WI38 (cell line): Measurements from ENCODE around the gene SCO1.

ENCODE experiments used
- H3K4me3 ChIP-seq: 2 replicates; pipeline ENCODE4 v1.5.1; 2011; ENCODE audit warnings: low read depth, mild to moderate bottlenecking, control low read depth, low read length
- TF ChIP-seq, protein P1 (sequence below): IDR thresholded peaks from 2 replicates; pipeline ENCODE4 v1.5.1; 2012; ENCODE audit warnings: low read depth, mild to moderate bottlenecking, control low read depth, low read length

Gene SCO1

DNA sequence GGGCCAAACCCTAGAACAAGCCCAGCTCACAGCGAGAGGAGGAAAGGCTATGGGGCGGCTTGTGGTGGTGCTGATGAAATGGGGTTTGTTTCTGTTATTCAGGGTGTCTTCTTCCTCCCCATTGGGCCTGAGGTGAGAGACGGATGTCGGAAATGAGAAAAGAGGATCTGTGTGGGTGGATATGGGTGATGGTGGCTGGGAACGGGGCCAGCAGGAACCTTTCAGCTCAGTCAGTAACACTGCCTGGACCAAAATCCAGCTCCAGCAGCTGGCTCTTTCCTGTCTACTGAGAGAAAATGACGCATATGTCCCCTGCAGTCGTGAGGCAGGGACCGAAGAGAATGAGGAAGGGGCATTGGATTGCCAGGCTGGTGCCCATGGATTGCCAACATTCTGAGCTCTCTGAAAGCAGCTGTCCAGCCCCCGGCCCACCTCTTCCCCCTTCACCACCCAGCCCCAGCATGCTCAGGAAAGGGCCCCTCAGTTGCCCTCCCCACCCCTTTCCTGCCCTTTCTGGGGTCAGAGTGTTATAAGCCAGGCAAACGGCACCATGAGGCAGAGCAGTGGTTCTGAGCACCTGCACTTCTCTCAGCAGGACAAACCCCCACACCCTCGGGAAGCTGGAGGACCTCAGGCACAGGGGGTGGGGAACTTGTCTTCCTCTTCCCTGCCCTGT lies 44.2 kb downstream of the SCO1 start:
- TF ChIP-seq, protein P1, sequence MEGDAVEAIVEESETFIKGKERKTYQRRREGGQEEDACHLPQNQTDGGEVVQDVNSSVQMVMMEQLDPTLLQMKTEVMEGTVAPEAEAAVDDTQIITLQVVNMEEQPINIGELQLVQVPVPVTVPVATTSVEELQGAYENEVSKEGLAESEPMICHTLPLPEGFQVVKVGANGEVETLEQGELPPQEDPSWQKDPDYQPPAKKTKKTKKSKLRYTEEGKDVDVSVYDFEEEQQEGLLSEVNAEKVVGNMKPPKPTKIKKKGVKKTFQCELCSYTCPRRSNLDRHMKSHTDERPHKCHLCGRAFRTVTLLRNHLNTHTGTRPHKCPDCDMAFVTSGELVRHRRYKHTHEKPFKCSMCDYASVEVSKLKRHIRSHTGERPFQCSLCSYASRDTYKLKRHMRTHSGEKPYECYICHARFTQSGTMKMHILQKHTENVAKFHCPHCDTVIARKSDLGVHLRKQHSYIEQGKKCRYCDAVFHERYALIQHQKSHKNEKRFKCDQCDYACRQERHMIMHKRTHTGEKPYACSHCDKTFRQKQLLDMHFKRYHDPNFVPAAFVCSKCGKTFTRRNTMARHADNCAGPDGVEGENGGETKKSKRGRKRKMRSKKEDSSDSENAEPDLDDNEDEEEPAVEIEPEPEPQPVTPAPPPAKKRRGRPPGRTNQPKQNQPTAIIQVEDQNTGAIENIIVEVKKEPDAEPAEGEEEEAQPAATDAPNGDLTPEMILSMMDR: no peak

GRCh38 chr17:10651927-10652326 lies 45.4 kb downstream of the SCO1 start:
- no peak overlapping the region for H3K4me3 ChIP-seq
- TF ChIP-seq, protein P1: no peak

More for the DNA sequence above, 44.2 kb downstream of the SCO1 start:
- H3K4me3 ChIP-seq: no peak overlapping the region

GRCh38 chr17:10649602-10650001 lies 47.7 kb downstream of the SCO1 start:
- TF ChIP-seq, protein P1: no peak
- H3K4me3 ChIP-seq: no peak overlapping the region

GRCh38 chr17:10648956-10649355 lies 48.4 kb downstream of the SCO1 start:
- H3K4me3 ChIP-seq: no peak overlapping the region
- TF ChIP-seq, protein P1: no peak

GRCh38 chr17:10648381-10648780 lies 49.0 kb downstream of the SCO1 start:
- TF ChIP-seq, protein P1: no peak
- H3K4me3 ChIP-seq: no peak overlapping the region

DNA sequence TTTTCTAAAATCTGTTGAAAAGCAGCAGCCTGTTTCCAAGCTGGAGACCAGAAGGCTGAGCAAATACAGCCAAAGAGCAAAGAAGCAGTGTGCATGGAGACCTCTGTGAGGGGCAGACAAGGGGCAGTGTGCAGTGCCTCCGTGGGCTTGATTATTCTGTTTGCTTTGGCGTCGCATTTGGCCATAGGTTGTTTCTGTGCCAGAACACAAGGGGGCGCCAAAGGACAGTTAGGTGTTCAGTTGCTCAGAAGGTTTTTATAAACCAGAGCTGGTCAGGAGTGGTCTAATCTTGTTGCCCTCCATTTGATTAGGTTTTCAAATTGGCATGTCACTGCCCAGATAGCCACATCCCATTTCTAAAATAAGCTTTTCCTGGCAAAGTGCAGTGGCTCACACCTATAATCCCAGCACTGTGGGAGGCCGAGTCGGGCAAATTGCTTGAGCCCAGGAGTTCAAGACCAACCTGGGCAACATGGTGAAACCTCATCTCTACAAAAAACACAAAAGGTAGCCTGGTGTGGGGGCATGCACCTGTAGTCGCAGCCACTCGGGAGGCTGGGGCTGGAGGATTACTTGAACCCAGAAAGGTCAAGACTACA lies 50.8 kb downstream of the SCO1 start:
- TF ChIP-seq, protein P1: peak; percentile 92
- H3K4me3 ChIP-seq: no peak overlapping the region

- TF ChIP-seq, protein P1: no peak
- no peak overlapping the region for H3K4me3 ChIP-seq
Measured at GRCh38 chr17:10640475-10640874, 56.9 kb downstream of the SCO1 start.
